Measurements from ENCODE around the gene LIPT1. TPM values are rescaled to one million over a fixed set of nuclear protein-coding genes. Genes with fewer than 3 reads are reported as not detected.
"Not testable (repeated sequence)": the region's sequence is repeated elsewhere in the genome, so short reads cannot be mapped to it uniquely, and the experiment has no call there.

Gene LIPT1
- total RNA-seq, 4 donors from 2014 or later: 6.8 to 140 (median 11.0) TPM

GRCh38 chr2:99184811-99185210 is 30.0 kb downstream of the LIPT1 start:
- Histone ChIP-seq H3K9me3 (no peaks in the 10 kb centered on the region), H3K27me3 (no peaks in the 10 kb centered on the region), H3K36me3 (peaks cover 0 to 3% of the 10 kb centered on the region in 2 donors), H3K4me3 (no peak overlapping the region), H3K27ac (no peak overlapping the region), H3K4me1 (peaks cover 5 to 11% of the 10 kb centered on the region in 2 donors)
- intact Hi-C loops (cut with DNase I; ENCODE audit: low total_unique reads): loop anchor here (10.0 kb wide), 1 partner anchor 150 kb away; the partner anchor contains the start of genes EIF5B and TXNDC9
- TF ChIP-seq POLR2A (IDR thresholded peaks at IDR 0.05) (no peak), CTCF (IDR thresholded peaks at IDR 0.05) (no peak)
- no peak for DNase-seq

- H3K4me3 ChIP-seq: no peak overlapping the region
- no peak for TF ChIP-seq POLR2A (IDR thresholded peaks at IDR 0.05)
- no peak for TF ChIP-seq CTCF (IDR thresholded peaks at IDR 0.05)
- peaks cover under 1 to 6% of the 10 kb centered on the region in 2 donors for H3K4me1 ChIP-seq
- intact Hi-C loops (cut with DNase I; ENCODE audit: low total_unique reads): loop anchor here (10.0 kb wide), 1 partner anchor 148 kb away; the partner anchor contains the start of genes EIF5B and TXNDC9
- peaks cover 0 to 3% of the 10 kb centered on the region in 2 donors for H3K36me3 ChIP-seq
- no peak overlapping the region for H3K27ac ChIP-seq
- H3K27me3 ChIP-seq: no peaks in the 10 kb centered on the region
- no peak for DNase-seq
- H3K9me3 ChIP-seq: no peaks in the 10 kb centered on the region
Measured at GRCh38 chr2:99187011-99187410, 32.2 kb downstream of the LIPT1 start.

GRCh38 chr2:99188357-99188756 is 33.6 kb downstream of the LIPT1 start:
- TF ChIP-seq POLR2A (IDR thresholded peaks at IDR 0.05): no peak
- TF ChIP-seq CTCF (IDR thresholded peaks at IDR 0.05): no peak
- Histone ChIP-seq H3K27ac (no peak overlapping the region), H3K36me3 (peaks cover 0 to 3% of the 10 kb centered on the region in 2 donors), H3K27me3 (no peaks in the 10 kb centered on the region), H3K4me3 (no peak overlapping the region), H3K4me1 (no peaks in the 10 kb centered on the region), H3K9me3 (no peaks in the 10 kb centered on the region)
- no peak for DNase-seq
- intact Hi-C loops (cut with DNase I; ENCODE audit: low total_unique reads): loop anchor here (10.0 kb wide), 1 partner anchor 146 kb away; the partner anchor contains the start of genes EIF5B and TXNDC9

- Histone ChIP-seq H3K4me3 (no peak overlapping the region), H3K36me3 (peaks cover 0 to 3% of the 10 kb centered on the region in 2 donors), H3K9me3 (no peaks in the 10 kb centered on the region), H3K27me3 (no peaks in the 10 kb centered on the region), H3K27ac (no peak overlapping the region), H3K4me1 (no peaks in the 10 kb centered on the region)
- TF ChIP-seq POLR2A (IDR thresholded peaks at IDR 0.05): no peak
- intact Hi-C loops (cut with DNase I; ENCODE audit: low total_unique reads): no loop called here
- DNase-seq: no peak
Measured at GRCh38 chr2:99190548-99190947, 35.8 kb downstream of the LIPT1 start.

GRCh38 chr2:99192364-99192763 is 37.6 kb downstream of the LIPT1 start:
- DNase-seq; intact Hi-C loops (cut with DNase I; ENCODE audit: low total_unique reads); H3K36me3 ChIP-seq; H3K27me3 ChIP-seq; H3K9me3 ChIP-seq; H3K4me1 ChIP-seq; H3K27ac ChIP-seq; H3K4me3 ChIP-seq: not testable (repeated sequence)

- no peaks in the 10 kb centered on the region for H3K27me3 ChIP-seq
- no peak overlapping the region for H3K4me3 ChIP-seq
- no peak for DNase-seq
- H3K36me3 ChIP-seq: no peaks in the 10 kb centered on the region
- no peaks in the 10 kb centered on the region for H3K4me1 ChIP-seq
- no peaks in the 10 kb centered on the region for H3K9me3 ChIP-seq
- no peak overlapping the region for H3K27ac ChIP-seq
- intact Hi-C loops (cut with DNase I; ENCODE audit: low total_unique reads): no loop called here
- TF ChIP-seq POLR2A (IDR thresholded peaks at IDR 0.05): no peak
- no peak for TF ChIP-seq CTCF (IDR thresholded peaks at IDR 0.05)
Measured at GRCh38 chr2:99198103-99198841, 43.5 kb downstream of the LIPT1 start.
